GM03348 (cell line): Measurements from ENCODE around the gene CPA1.
A peak's percentile ranks its signal among the peaks of the same experiment; 100 is the strongest.

Experiments
- DNase-seq: peaks from one replicate; pipeline ENCODE4 v3.0.0; 2012; ENCODE audit warnings: low spot score

Gene CPA1

DNA sequence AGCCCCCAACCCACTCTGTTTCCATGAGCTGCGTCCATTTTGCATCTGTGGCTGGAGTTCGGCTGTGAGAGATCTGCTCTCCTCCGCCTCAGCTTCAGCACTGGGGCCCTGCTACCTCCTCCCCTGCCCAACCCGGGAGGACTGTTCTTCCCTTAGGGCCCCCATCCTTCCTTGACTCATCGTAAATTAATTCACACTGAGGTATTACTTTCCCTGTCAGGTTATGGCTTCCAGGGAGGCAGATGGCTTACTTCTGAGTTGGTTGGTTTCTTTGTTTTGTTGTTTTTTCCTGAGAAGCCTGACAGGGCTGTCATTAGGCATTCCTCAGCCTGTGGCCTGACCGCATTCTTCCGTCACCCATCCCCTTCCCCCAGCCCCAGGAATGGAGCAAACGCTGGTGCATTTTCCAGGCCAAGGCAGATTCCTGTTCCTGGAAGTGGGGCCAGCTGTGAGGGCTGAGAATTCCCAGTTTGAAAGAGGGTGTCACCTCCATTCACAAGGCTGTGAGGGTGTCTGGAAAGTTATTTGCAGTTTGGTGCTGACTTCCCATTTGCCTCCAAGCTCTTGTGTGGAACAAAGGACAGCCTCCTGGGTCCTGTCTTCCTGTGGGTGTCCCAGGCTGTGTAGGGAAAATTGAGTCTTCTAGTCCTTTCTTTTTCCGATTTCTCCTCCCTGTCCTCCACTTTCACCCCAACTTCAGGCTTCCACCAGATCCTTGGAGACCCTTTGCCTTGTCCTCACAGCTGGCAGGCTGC, 24.0 kb upstream of the CPA1 start:
- peak; percentile 91 for DNase-seq

DNA sequence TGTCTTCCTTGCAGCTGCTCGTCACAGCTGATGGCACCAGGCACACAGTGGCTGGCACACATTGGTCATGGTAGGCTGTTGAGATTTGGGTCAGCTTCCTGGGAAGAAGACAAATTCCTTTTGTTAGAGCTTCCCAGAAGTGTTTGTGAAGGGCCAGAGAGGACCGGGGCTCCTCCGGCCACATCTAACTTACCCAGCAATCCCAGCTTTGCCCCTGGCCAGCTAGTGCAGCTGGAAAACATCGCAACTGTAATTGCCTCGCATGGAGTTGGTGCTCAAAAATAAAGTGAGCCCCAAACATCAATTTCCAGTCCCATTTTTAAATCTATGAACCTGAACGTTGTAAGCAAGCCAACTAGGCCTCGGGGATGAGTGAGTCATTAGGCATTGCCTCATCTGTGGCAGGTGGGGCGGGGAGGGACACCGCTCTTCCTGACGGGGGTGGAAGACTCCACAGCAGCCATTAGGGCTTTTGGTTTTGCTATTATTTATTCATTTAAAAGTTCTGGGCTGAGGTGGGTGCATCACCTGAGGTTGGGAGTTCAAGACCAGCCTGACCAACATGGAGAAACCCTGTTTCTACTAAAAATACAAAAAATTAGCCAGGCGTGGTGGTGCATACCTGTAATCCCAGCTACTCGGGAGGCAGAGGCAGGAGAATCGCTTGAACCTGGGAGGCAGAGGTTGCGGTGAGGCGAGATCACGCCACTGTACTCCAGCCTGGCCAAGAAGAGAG, 23.2 kb upstream of the CPA1 start:
- peak; percentile 73 for DNase-seq

DNA sequence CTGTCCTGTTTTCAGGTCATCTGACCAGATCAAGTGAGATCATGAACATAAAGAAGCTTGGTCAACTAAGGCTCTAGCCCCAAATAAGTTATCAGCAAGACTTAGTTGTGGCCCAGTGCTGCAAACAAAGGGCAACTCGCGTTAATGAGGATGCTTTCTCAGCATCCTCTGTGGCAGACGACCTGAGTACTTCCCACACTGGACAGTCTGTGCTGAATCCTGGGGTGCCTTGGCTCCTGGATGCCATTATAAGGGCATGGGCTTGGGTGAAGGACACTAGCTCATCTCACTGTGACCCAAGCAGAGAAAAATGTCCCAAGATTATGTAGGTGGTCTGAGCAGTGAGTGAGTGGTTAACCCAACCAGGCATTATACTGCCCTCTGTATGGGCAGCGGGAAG, 21.8 kb upstream of the CPA1 start:
- no peak for DNase-seq

DNA sequence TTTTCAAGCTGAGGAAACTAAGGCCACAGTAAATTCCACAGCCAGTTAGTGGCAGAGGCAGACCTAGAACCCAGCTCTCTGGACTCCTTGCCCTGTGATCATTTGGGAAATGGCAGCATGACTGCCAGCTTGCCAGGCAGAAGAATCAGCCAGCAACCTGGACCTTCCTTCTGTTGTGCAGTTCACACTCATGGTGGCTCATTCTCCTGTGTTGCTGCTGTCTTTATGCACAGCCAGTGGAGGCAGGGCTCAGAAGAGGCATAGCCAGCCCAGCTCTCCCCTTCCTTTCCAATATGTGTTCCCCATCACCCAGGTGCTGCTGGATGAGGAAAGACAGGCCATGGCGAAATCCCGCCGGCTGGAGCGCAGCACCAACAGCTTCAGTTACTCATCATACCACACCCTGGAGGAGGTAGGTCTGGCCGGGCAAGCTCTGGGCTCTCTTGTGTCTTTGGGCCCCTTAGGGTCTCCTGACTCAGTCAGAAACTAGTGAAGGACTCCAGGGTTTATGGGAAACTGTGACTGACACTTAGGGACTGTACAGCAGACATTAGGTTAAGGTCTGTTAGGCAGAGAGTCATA, 20.9 kb upstream of the CPA1 start:
- no peak for DNase-seq

DNA sequence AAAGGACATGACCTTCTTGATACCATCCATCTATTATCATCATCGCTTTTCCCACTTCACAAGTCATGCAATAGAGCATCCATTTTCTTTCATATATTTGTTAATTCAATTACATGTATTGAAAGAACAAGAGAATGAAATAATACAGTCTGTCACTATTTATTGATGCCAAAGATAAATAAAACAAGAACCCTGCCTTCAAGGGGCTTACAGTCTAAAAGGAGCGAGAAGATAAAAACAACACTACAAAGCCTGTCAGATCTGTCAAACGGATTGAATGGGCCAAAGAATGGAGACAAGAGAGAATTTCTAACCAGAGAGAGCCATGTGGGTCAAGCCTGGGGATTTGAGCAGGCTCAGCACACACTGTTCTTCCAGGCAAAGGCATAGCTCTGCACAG, 19.8 kb upstream of the CPA1 start:
- DNase-seq: no peak

DNA sequence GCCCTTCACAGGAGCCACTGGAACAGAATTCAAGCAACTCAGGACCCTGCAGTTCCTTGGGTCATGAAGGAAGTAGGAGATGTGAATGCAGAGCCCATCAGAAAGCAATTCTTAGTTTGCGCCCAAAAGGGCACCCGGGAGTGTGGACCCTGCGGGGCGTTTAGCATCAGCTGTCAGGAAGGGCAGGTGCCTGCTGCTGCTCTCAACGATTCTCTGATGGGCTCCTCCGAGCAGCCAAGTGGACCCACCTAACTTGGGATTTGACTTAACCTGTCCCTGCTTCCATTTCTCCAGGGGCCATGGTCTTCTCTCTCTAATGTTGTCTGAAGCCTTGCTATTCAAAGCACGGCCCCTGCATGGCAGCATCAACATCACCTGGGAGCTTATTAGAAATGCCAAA, 18.6 kb upstream of the CPA1 start:
- DNase-seq: no peak

DNA sequence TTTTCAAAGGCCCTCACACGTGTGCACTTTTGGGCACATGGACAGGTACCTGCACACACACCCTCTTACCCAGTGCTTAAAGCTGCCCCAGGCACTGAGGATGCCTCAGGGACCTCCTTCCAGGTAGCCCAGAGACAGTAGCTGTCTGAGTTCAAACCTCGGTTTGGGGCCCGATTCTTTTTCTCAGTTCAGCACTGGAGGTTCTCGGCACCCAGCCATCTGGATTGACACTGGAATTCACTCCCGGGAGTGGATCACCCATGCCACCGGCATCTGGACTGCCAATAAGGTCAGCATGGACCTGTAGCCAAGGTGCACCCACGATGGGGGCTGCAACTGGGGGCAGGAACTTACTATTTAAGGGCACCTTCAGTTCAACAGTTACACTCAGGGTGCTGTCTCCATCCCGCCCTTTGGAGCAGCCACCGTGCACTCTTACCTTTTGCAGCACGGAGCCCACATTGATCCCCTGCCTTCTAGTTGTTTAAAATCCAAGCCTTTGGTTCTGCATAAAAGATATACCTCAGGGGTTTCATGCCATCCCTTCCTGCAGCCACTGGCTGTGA, 18.0 kb upstream of the CPA1 start:
- DNase-seq: no peak

DNA sequence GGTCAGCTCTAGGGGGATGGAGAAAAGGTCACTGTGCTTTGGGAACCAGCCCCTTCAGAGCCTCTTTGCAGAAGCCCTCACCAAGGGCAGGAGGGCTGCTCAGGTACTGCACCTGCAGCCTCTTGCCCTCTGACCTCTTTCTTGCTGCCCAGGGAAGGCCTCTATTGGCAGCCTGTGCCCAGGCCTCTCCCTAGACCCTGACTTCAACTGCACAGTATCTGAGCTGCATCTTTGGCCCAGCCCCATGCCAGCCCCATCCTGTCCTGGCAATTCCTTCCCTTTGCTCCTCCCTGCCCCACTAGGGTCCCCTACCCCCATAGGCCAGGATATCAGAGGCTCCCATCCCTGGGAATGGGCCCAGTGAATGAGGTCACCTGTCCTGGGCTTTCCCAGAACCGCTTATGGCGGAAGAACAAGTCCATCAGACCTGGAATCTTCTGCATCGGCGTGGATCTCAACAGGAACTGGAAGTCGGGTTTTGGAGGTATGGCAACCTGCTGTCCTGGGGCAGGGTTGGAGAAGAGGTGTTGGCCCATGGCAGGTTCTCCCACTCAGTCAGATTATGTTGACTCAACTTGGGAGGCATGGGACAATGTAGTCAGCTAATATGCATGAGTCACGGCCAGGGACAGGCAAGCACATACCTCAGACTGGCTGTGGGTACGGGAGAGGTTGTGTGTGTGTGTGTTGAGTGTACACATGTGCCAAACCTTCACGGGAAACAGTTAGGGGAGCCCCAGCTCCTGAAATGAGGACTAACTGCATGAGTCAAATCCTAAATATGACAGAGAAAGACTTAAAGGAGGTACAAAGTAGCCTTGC, 17.1 kb upstream of the CPA1 start:
- peak; percentile 79 for DNase-seq

DNA sequence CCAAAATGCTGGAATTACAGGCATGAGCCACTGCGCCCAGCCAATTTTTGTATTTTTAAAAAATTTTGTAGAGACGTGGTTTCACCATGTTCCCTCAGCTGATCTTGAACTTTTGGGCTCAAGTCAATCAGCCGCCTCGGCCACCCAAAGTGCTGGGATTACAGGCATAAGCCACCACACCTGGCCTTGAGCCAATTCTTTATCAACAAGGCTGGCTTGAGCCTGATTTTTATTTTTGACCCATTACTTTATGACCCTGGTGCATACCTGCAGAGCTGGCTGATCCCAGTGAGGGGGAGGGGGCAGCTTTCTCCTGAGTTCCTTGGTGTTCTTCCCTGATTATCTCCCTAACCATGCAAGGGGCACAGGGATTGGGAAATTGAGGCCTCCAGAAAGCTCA, 15.8 kb upstream of the CPA1 start:
- no peak for DNase-seq

DNA sequence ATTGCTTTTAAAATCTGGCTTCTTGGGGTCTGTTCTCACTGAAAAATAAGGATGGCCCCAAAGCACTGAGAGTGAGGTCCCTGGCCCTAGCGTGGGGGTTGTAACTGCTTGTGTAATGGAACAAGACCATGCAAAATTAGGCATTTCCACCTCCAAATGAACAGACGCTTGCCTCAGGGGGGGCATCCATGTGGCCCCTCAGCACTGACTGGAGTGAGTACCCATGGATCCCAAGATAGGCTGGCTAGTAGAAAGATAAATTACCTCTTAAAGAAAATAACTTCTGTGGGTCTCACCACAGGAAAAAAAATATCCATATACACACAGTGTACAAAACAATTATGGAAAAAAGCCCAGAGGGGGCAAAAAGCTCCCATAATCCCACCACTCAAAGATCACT, 15.2 kb upstream of the CPA1 start:
- DNase-seq: no peak

DNA sequence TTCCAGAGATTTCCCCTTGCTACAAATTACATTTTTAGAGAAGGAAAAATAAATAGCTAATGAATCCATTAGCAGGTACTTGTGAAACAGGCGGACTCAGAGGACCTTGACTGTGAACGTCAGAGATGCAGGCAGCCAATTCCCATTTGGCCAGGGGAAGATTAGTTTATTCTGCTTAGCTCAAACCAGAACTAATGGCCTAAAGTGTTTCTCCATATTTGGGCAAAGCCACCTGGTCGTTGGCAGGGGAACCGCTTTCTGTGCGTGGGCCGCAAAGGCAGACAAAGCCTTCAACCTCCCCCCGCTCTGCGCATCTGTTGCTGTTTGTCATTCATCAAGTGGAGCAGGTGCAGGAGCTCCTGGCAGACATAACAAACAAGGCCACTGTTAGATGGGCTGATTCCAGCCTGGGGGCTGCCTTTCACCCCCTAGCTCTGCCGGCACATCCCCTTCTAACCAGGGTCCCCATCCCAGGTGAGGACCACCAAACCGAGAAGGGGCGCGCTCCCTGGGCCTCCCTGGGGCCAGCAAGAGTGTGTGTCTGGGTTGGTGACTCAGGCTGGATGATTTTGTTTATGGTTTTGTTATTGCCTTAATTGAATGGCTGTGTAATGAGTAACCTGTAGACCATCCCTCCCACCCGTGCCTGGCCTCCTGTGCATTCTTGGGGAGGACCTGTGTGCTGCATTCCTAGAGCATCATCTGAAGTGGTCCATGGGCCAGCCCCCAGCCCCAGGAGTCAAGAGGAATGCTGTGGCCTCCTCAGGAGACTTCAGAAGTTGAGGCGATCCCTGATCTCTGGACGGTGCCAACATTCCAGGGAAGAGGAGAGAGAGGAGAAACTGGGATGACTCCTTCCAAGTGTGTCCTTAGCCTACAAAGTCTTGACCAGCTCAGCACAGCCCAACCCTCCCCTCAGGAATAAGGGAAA, 14.5 kb upstream of the CPA1 start:
- peak; percentile 77 for DNase-seq

DNA sequence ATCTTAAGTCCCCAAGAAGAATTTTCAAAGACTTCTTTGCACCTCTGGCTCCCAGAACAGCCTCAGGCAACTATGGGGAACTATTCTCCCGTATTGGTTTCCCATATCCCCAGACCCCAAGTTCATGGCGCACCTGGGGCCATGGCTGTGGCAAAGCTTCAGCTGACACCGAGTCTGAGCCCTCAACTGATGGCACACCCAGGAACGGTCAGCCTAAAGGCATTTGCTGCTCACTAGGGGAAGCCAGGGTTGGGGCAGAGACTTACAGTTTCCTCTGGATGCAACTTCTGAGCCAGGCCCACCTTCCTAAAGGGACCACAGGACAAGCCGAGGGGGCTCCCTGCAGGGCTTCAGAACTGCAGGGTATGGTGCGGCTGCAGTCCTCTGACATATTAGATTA, 13.7 kb upstream of the CPA1 start:
- no peak for DNase-seq

DNA sequence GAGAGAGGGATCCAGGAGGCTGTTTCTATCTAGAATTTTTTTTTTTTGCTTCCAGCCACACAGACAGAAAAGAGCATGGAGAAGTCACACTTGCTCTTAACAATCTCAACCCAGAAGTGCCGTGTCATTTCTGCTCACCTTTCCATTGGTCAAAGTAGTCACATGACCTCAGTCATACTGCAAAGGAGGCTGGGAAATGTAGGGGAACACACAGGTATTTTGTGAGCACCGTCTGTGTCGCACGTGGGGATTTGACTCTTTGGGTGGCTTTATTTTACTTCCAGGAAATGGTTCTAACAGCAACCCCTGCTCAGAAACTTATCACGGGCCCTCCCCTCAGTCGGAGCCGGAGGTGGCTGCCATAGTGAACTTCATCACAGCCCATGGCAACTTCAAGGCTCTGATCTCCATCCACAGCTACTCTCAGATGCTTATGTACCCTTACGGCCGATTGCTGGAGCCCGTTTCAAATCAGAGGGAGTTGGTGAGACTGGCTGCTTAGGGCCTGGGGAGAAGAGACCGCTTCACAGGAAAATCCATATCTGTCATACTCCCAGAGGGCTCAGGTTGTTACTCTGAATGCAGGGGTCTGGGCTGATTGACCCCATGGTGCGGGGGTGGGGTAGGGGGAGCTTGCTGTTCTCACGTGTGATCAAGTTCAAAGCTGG, 13.1 kb upstream of the CPA1 start:
- no peak for DNase-seq

DNA sequence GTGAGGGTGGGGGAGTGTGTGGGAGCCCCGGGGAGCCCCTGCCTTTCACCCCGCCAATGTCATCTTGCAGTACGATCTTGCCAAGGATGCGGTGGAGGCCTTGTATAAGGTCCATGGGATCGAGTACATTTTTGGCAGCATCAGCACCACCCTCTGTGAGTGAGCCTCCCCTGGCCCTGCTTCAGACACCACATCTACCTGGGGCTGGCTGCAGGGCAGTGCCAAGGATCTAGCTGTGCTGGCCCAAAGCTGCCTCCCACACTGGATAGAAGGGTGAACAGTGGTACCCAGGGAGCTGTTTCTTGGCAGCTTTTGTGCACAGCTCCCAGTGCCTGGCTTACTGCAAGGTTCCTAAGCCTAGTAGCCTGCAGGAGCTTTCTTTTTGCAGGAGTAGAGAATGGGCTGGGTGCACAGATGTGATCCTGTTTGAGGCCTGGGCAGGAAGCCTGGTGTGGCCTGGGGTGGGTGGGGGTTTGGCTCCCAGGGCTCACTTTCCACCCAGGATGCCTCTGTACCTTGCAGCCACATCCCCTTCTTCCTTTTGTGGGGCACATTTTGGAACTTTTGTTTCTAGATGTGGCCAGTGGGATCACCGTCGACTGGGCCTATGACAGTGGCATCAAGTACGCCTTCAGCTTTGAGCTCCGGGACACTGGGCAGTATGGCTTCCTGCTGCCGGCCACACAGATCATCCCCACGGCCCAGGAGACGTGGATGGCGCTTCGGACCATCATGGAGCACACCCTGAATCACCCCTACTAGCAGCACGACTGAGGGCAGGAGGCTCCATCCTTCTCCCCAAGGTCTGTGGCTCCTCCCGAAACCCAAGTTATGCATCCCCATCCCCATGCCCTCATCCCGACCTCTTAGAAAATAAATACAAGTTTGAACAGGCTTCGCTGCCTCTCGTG, 12.2 kb upstream of the CPA1 start:
- DNase-seq: no peak

DNA sequence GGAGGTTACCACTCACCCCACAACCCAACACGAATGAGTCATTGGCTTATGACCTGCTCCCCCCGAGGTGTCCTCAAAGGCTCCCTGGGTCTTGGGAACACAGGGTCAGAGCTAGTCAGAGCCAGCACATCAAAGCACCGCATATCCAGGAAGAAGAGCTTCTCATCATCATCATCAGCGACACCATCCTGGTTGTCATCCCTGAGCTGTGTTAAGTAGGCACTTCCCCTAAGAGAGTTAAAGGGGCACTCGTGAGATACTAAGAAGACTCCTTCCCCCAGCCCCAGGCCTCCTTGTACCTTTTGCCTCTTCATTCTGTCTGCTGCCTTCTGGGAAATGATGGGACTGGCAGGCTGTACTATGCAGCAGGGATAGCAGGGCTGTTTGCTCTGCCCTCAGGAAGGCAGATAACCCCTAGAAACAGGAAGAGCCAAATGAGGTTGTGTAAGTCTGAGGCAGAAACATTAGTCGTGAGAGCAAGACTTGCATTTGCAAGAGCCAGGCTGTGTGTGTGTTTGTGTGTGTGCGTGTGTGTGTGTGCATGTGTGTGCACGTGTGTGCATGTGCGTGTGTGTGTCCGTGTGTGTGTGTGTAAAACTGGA, 11.1 kb upstream of the CPA1 start:
- peak; percentile 35 for DNase-seq

DNA sequence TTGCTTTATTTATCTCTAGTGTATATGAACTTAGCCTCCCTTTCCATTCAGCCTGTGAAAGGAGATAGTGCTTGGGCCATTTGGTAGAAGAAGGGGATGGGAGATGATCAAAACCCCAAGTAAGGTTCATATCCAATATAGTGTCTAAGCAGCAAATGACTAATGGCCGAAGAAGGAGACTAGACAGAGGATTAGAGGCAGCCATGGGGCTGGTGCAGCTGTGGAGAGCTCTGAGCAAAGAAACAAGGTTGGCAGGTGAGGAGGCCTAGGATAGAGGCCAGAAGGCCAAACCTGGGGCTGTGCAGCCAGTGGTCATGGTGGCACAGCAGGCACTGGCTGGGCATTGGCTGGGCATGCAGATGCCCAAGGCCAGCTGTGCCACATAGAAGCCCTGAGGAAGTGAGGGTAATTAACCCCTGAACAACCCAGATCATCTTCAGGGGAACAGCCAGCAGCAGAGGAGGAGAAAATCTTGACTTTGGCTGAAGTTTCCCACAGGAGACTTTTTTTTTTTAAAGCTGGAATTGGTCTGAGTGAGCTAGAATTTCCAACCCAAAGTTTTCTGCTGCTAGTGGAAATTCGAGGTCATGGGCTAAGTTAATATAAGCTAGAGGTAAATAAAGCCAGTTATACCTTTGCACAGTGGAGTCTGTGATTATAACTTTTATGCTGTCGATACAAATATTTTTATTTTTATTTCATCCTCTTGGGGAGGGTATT, 10.3 kb upstream of the CPA1 start:
- DNase-seq: no peak

DNA sequence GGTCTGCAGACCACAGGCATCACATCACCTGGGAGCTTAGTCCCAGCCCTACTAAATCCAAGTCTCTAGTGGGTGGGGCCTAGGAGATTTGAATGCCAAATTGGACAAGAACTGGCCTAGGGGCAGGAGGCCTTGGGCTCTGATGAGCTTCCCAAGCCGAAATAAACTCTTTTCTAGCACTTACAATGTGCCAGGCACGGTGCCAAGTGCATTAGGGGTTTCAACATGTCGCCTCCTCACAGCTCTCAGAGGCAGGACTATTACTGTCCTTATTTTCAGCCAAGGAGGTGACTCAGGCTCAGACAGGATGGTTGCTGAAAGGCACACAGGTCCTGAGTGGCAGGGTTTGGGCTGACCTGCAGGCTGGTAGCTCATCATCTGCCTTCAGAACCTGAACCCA, 9.2 kb upstream of the CPA1 start:
- no peak for DNase-seq

DNA sequence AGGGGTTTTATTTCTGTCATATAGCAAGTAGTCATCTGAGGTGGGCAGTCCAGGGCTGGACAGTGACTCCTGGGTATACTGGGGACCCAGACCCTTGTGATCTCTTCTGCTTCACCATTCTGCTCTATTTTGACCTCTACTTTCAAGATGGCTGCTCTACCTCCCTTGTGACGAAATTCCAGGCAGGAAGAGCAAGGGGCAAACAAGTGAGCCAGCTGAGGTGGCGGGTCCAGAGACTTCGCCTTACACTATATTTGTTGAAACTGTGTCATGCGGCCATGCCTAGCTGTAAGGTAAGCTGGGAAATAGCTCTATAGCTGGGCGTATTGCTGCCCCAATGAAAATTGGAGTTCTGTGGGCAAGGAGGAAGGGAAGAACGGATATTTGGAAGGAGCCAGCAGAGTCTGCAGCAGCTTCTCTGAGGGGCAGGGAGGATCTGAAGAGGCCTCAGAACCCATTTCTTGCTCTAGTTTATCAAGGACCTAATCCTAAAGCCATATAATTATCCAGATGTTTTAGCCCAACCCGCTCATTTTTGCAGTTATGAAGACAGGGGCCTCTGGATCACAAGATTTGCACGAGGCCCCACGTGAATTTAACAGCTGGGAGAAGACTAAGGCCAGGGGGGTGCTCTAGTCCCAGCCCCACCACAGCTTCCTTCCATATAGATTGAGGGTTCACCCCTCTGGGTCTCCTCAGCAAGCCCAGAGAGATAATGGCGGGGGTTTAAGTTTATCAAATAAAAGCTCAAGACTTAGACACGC, 7.7 kb upstream of the CPA1 start:
- DNase-seq: no peak
